Eye (tissue), 1 donor: ENCODE results near the gene AMELY.
"Not testable (repeated sequence)": the region's sequence is repeated elsewhere in the genome, so short reads cannot be mapped to it uniquely, and the experiment has no call there.

Experiments
- DNase-seq: peaks from one replicate; pipeline ENCODE4 v3.0.0-alpha.2; 2015

Gene AMELY

GRCh38 chrY:6911253-6911881 lies at the start of gene AMELY:
AMELY (minus strand) TSS chrY:6911752; CDS start chrY:6872608, 39,144 bp downstream.
- peak; percentile 53 for DNase-seq

GRCh38 chrY:6949947-6950346 lies 38.4 kb upstream of the AMELY start:
- DNase-seq = no peak

GRCh38 chrY:6948378-6948777 lies 36.8 kb upstream of the AMELY start:
- no peak for DNase-seq

GRCh38 chrY:6947695-6948094 lies 36.1 kb upstream of the AMELY start:
- peak; percentile 8 for DNase-seq

- no peak for DNase-seq
Measured at GRCh38 chrY:6935497-6935896, 23.9 kb upstream of the AMELY start.

- DNase-seq = no peak
Measured at GRCh38 chrY:6931779-6932396, 20.3 kb upstream of the AMELY start.

- DNase-seq = no peak
Measured at GRCh38 chrY:6929237-6929636, 17.7 kb upstream of the AMELY start.

- no peak for DNase-seq
Measured at GRCh38 chrY:6928265-6928664, 16.7 kb upstream of the AMELY start.

- DNase-seq = no peak
Measured at GRCh38 chrY:6921061-6921460, 9.5 kb upstream of the AMELY start.

- no peak for DNase-seq
Measured at GRCh38 chrY:6913362-6913761, 1.8 kb upstream of the AMELY start.

GRCh38 chrY:6910372-6911252 lies 940 bp downstream of the AMELY start, which contains the start of gene TBL1Y:
TBL1Y (plus strand) TSS chrY:6910697; CDS start chrY:7025085, 114,388 bp downstream.
- peak; percentile 77 for DNase-seq

- DNase-seq = peak; percentile 41
Measured at GRCh38 chrY:6909856-6910255, 1.7 kb downstream of the AMELY start.

GRCh38 chrY:6909118-6909521 lies 2.4 kb downstream of the AMELY start:
- DNase-seq = peak; percentile 84

GRCh38 chrY:6908021-6908420 lies 3.5 kb downstream of the AMELY start:
- DNase-seq = peak; percentile 23

GRCh38 chrY:6907591-6907990 lies 4.0 kb downstream of the AMELY start:
- DNase-seq = no peak

GRCh38 chrY:6902116-6902515 lies 9.4 kb downstream of the AMELY start:
- DNase-seq = not testable (repeated sequence)

- DNase-seq = no peak
Measured at GRCh38 chrY:6895236-6895635, 16.3 kb downstream of the AMELY start.

GRCh38 chrY:6894496-6894895 lies 17.1 kb downstream of the AMELY start:
- no peak for DNase-seq

GRCh38 chrY:6849384-6849783 lies 62.2 kb downstream of the AMELY start:
- DNase-seq = no peak

GRCh38 chrY:6842650-6843049 lies 68.9 kb downstream of the AMELY start:
- not testable (repeated sequence) for DNase-seq
